GM19463 (cell line): Measurements from ENCODE around the gene NELFE.

Source experiments
- ATAC-seq: cut with Tn5 transposase; IDR thresholded peaks from one replicate; pipeline ENCODE4 v1.9.1; 2021; ENCODE audit warnings: mild to moderate bottlenecking, moderate library complexity; ENCODE audit not compliant: unreplicated experiment

The NELFE gene

DNA sequence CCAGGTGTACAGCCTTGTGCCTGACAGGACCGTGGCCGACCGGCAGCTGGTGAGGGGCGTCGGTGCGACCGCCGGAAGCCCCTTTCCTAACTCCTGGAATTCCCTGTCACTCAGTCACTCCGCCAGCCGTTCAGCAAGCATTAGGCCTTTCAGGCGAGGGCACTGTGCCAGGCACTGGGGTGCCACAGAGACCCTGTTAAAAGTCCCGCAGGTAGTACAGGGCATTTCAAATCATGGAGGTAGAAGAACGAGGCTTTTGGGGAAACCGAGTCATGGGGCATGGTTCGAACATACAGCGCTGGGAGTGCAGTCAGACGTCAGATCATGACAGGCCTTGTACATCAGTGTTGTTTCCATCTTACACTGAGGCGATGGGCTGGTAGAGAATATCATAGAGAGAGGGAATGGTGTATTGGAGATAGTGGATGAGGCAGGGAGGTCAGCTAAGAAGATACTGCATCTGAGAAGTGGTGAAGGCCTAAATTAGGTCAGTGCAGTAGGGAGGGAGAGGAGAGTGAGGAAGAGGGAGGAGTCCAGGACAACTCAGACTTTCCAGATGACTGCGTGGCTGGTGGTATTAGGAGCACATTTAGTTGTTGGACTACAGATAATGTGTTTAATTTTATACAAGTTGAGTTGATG, 14.1 kb upstream of the NELFE start:
- ATAC-seq, result no peak

- ATAC-seq, result peak; percentile 95
Measured at GRCh38 chr6:31971993-31972708, 13.4 kb upstream of the NELFE start, which contains the start of gene DXO. DXO (minus strand) TSS chr6:31972138; CDS start chr6:31971675, 463 bp downstream.

- no peak for ATAC-seq
Measured at GRCh38 chr6:31971279-31971992, 12.7 kb upstream of the NELFE start.

GRCh38 chr6:31970604-31971271, 12.0 kb upstream of the NELFE start:
- ATAC-seq, result no peak

DNA sequence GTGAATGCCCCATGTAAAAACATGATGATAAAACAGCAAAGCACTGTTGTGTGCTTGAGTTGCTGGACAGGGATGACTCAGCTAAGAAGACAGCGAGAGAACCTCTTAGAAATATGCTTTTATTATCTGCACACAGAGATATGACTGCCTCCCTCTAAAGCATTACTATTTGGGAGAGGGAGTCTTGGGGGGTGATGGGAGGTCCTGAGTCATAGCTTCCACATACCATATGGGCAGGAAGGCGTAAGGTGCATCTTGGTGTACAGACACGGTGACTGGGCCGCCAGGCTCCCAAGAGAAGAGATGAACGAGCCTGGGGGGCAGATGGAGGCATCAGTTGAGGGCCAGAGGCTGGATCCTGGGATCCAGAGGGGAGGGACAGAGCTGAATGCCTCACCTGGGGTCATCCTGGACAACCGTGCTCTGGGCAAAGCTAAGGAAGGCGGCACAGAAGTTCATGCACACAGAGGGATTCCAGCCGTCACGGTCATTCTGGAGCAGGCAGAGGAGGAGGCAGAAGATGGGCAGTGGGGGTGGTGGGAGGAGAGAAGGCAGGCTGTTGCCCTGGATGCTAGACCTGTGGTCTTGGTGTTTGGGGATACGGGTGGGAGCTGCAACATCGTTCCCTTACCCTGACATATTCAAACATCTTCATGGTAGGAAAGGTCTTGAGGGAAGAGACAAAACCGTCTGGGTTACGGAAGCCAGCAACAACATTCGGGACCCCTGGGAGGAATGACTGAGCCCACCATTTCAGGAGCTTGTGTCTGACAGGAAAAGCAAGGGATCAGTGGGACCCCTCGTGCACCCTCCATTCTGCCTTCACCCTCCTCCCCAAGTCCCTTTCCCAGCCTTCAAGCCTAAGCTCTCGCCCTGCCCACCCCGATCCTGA, 11.2 kb upstream of the NELFE start:
- no peak for ATAC-seq

DNA sequence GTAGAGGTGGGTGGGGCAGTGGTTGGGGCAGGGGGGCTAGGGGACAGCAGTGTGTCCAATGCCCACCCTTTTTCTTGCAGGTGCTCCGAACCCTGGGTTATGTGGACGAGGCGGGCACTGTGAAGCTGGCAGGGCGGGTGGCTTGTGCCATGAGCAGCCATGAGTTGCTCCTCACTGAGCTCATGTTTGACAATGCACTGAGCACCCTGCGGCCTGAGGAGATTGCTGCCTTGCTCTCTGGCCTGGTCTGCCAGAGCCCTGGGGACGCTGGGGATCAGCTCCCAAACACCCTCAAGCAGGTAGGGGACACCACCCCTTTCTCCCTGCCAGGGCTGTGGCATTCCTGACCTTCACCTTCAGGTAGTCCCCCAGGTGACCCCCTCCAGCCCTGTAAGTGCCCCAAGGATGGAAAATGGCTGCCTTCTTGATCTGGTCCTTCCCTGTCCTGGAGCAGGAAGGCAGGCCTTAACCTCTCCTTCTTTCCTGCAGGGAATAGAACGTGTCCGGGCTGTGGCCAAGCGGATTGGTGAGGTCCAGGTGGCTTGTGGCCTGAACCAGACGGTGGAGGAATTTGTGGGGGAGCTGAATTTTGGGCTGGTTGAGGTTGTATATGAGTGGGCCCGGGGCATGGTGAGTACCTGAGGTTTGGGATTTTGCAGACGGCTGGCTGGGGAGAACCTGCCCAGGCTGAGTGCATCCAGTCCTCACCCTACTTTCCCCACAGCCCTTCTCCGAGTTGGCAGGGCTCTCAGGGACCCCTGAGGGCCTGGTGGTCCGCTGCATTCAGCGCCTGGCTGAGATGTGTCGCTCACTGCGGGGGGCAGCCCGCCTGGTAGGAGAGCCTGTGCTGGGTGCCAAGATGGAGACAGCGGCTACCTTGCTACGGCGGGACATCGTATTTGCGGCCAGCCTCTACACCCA, 10.3 kb upstream of the NELFE start:
- no peak for ATAC-seq

- ATAC-seq, result no peak
Measured at GRCh38 chr6:31968326-31968725, 9.6 kb upstream of the NELFE start.

DNA sequence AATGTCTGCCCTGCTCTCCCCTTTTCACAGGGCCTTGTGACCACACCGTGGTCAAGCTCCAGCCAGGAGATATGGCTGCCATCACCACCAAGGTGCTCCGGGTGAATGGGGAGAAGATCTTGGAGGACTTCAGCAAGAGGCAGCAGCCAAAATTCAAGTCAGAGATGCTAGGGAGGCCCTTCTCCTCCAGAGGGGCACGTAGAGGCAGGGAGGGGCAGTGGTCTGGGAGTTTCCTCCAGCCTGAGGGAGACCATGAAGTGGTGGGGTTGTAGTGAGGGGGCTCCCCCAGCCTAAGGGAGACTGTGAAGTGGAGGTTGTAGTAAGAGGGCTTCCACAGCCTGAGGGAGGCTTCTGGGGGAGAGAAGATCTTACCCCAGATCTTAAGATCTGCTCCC, 9.2 kb upstream of the NELFE start:
- ATAC-seq, result no peak

- no peak for ATAC-seq
Measured at GRCh38 chr6:31966997-31967925, 8.5 kb upstream of the NELFE start.

GRCh38 chr6:31966506-31966905, 7.7 kb upstream of the NELFE start:
- no peak for ATAC-seq

DNA sequence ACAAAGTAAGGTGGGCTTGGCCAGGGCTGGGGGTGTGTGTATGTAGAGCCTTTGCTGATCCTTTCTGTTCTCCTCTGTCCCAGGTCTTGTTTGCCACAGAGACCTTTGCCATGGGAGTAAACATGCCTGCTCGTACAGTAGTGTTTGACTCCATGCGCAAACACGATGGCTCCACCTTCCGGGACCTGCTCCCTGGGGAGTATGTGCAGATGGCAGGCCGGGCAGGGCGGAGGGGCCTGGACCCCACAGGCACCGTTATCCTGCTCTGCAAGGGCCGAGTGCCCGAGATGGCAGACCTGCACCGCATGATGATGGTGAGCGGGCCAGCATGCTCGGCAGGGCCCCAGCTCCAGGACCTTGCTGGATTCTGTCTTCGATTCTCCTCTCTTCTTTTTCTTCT, 6.9 kb upstream of the NELFE start:
- ATAC-seq, result no peak

- ATAC-seq, result no peak
Measured at GRCh38 chr6:31963921-31964320, 5.2 kb upstream of the NELFE start.

- ATAC-seq, result no peak
Measured at GRCh38 chr6:31961616-31962015, 2.8 kb upstream of the NELFE start.

GRCh38 chr6:31958412-31958740, 395 bp downstream of the NELFE start:
- ATAC-seq, result no peak

GRCh38 chr6:31956796-31957195, 2.0 kb downstream of the NELFE start:
- no peak for ATAC-seq

DNA sequence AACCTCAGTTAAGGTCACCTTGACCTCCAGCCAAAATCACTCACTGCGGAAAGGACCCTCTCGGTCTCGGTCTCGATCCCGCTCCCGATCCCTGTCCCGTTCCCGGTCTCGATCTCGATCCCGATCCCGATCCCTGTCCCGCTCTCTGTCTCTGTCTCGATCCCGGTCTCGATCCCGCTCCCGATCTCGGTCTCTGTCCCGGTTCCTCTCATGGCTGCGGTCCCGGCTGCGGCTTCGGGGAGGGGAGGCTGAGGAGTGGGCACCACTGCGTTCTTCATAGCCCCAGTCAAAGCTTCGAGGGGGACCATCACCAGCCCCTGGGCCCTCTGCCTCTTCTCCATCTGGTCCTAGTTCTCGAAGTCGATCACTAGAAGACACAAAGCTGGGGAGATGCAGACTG, 4.3 kb downstream of the NELFE start:
- ATAC-seq, result no peak

GRCh38 chr6:31952890-31953289, 5.9 kb downstream of the NELFE start:
- ATAC-seq, result no peak

GRCh38 chr6:31952140-31952805, 6.5 kb downstream of the NELFE start:
- ATAC-seq, result no peak
